ENCODE results near the gene MYO15A.

Gene MYO15A

GRCh38 chr17:18159551-18160120 lies 51.1 kb downstream of the MYO15A start:
- no peak for DNase-seq

DNA sequence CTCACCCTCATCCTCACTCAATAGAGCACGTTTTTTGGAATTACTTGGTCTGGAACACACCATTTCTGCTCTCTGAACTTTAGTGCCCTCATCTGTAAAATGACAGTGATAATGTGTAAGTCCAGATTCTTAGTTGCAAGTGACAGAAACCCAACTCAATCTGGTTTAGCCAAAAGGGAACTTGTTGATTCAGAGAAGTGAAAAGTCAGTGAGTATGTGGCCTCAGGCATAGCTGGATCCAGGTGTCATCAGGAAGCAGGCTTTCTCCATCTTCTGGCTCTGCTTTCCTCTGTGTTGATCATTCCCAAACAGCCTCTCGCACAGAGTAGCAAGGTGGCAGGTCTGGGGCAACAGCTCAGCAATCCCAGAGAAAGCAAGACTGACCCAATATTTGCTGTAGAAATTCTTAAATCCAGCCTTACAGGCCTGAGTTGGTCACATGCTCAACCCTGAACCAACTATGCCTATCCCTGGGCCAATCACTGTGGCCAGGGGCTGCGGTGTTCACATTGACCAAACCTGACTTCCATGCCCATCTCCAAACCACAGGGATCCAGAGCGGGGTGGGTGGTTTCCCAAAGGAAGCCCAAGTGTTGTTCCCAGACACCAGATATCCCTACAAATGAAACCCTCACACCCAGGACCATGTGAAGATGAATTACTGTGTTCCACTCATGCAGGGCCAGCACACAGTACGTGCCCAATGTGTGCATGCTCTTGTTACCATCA lies 51.7 kb downstream of the MYO15A start:
- no peak for DNase-seq

DNA sequence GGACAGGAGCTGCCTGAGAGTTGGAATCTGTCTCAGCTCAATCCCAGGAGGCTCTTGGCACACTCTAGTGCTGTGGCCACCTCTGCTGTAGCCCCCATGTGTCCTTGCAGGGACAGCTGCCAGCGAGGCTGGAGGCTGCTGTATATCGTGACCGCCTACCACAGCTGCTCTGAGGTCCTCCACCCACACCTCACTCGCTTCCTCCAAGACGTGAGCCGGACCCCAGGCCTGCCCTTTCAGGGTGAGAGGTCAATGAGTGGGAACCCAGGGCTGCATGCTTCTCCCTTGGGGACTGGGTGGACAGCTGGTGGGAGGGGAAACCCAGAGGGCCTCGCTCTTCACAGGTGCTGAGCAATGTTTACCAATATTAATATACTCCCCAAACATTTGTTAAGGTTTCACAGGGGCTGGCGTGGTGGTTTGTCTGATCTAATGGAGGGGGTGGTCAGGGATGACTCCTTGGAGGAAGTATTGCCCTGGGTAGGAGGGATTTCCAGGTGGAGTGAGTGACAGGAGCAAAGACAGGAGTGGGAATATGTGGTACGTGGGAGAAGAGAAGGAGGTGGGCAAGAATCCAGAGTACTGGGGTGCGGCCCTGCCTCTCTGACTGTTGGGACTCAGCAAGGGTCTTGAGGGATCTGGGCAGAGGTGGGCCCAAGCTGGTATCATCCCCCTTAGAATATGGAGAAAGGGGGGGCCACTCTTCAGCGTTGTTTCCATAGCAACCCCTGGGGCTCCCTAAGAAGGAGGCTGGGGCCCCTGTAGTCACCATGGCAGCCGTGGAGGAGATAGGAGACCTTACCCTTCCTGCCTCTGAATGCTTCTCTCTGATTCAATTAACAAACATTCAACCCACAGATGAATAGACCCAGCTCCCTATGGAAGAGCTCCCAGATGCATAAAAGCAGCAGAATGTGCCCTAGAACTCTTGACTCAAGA lies 52.9 kb downstream of the MYO15A start:
- DNase-seq = peak; percentile 27 to 46 (median 37)

- DNase-seq = no peak
Observed at GRCh38 chr17:18163547-18163946, 55.0 kb downstream of the MYO15A start.

DNA sequence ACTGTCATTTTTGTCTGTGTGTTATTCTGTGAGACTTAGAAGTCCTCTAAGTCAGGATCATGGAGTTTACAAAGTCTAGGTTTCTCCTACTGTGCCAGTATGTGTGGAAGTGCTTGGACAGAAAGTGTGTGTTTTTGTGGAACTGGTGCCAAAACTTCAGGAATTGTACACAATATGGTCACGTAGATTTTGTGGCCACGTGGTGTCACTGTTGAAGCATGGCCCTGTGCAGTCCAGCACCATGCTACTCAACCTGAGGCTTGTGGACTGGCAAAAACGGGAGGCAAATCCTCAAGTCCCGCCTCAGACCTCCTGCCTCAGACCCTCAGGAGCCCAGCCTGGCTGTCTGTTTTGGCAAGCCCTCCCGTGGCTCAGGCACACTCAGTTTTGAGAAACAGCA lies 58.3 kb downstream of the MYO15A start:
- DNase-seq = no peak

DNA sequence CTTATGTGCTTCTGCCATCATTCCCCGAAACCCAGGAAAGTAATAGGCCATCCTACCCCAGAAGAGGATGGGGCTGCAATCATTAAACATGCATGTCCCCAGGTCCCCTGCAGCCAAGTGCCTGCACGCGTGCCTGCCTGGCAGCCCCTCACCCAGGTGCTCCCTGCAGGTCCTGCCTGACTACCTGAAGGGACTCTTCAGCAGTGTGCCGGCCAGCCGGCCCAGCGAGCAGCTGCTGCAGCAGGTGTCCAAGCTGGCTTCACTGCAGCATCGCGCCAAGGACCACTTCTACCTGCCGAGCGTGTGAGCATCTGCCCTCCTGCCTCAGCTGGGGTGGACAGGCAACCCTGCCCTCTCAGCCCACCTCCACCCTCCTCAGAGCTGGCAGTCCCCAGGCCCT lies 58.9 kb downstream of the MYO15A start:
- no peak for DNase-seq

- DNase-seq = no peak
Observed at GRCh38 chr17:18172531-18173278, 64.1 kb downstream of the MYO15A start.

DNA sequence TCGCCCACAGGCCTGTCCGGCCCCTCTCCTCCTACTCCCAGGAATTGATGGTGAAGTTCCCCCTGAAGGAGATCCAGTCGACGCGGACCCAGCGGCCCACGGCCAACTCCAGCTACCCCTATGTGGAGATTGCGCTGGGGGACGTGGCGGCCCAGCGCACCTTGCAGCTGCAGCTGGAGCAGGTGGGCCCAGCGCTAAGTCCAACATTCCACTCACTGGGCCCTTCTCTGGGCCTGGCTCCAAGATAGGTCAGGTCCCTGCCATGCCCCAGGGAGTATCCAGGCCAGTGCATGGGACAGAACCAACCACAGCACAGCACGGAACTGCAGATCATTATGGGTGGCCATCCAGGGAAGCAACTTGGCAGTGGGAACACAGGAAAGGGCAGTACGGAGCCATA lies 65.2 kb downstream of the MYO15A start:
- DNase-seq = no peak

- peak; percentile 80 to 84 (median 83) for DNase-seq
Observed at GRCh38 chr17:18176176-18176575, 67.6 kb downstream of the MYO15A start.

DNA sequence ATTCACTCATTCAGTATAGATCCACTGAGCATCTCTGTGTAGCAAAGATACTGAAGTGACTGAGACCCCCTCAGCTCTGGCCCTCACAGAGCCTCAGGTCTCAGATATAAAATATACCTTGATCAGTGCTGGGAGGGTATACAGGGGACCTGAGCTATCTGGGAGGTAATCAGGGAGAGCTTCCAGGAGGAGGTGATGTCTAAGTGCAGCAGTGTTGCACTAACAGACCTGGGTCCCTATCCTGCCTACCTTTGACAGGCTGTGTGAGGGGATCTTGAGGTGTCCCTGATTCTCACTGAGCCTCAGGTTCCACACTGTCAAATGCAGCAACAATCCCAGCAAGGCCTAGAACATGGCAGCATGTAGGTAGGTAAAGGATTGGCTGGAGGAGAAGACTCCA lies 68.6 kb downstream of the MYO15A start:
- no peak for DNase-seq

GRCh38 chr17:18177722-18178121 lies 69.2 kb downstream of the MYO15A start:
- no peak for DNase-seq

DNA sequence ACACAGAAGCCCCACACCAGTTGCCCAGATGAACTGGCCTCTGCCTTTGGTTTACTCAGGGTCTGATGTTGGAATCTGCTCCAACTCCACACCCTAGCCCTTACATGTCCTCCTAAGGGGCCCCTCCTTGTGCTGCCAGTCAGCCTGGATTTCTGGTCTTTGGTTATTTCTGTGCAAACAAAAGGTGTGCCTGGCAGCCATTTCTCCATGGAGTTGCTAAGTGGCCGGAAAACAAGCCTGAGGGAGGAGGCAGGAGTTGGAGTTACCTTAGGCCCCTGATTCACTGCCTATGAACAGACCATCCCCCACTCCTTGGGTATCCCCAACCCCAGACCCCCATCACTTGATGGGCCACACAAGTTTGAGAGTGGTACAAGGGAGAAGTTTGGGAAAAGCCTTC lies 70.6 kb downstream of the MYO15A start:
- no peak for DNase-seq

DNA sequence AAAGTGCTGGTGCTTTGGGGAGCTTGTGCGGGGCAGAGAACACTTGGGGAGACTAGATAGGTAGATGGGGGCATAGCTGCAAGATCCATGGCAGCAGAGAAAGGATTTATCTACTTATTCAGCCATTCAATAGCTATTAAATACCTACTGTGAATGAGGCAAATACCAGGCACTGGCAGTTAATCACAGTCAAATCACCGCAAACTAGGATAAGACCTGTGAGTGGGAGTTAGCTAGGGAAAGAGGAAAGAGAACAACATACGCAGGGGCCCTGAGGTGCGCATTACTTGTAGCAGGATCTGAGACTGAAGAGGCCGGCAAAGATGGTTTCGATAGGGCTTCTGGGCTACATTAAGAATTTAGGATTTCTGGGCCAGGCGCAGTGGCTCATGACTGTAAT lies 71.2 kb downstream of the MYO15A start:
- DNase-seq = no peak

GRCh38 chr17:18181358-18181757 lies 72.8 kb downstream of the MYO15A start:
- no peak for DNase-seq

- no peak for DNase-seq
Observed at GRCh38 chr17:18182110-18182977, 73.8 kb downstream of the MYO15A start.

- DNase-seq = peak; percentile 91 to 96 (median 93)
Observed at GRCh38 chr17:18182978-18183333, 74.4 kb downstream of the MYO15A start.

DNA sequence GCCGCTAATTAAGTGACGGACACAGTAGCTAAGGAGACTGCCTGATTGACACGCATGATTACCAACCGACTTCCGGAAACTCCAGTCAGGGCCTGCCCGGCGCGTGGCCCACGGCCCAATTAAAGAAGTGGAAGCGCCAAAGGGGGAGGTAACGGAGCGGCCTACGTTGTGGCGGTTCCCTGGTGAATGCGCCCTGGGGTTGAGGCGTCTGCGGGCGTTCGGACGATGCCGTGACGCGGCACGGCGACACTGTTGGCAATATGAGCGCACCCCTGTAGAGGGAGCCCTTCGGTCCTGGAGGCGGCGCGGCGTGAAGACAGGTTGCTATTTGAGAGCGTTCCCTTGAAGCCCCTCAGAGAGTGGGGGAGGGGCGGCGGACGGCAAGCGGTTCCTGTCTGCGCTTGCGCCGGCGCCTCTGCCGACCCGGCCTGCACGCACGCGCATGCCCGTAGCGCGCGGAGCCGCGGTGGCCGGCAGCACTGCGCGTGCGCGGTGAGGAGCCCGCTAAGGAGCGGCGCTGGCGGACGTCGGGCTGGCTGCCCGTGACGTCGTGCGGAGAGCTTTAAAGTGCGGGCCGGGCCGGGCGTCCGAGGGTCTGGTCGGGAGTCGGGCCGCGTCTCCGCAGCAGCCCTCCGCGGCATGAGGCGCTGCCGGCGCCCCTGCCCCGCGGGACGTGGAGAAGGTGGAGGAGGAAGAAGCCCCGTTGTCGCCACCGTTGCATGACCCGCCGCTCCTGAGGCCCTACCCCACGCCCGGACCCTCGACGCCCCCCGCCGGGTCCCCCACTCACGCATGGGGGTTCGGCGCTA lies 75.0 kb downstream of the MYO15A start, which contains the start of gene ALKBH5:
Gene ALKBH5, plus strand, starts transcription at position 495 of the 809 bp plus-strand sequence. CDS start 416 bp downstream, outside the sequence.
- DNase-seq = peak; percentile 98 to 100 (median 99)

DNA sequence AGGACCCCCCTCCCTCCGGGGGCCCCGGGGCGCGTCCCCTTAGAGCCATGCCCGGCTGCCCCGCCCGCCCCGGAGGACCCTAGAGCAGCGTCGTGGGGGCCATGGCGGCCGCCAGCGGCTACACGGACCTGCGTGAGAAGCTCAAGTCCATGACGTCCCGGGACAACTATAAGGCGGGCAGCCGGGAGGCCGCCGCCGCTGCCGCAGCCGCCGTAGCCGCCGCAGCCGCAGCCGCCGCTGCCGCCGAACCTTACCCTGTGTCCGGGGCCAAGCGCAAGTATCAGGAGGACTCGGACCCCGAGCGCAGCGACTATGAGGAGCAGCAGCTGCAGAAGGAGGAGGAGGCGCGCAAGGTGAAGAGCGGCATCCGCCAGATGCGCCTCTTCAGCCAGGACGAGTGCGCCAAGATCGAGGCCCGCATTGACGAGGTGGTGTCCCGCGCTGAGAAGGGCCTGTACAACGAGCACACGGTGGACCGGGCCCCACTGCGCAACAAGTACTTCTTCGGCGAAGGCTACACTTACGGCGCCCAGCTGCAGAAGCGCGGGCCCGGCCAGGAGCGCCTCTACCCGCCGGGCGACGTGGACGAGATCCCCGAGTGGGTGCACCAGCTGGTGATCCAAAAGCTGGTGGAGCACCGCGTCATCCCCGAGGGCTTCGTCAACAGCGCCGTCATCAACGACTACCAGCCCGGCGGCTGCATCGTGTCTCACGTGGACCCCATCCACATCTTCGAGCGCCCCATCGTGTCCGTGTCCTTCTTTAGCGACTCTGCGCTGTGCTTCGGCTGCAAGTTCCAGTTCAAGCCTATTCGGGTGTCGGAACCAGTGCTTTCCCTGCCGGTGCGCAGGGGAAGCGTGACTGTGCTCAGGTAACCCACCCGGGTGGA lies 75.8 kb downstream of the MYO15A start:
- peak; percentile 82 to 88 (median 84) for DNase-seq

- DNase-seq = no peak
Observed at GRCh38 chr17:18185391-18185790, 76.8 kb downstream of the MYO15A start.
